Measurements from ENCODE around the gene ZDHHC13.

Gene ZDHHC13

GRCh38 chr11:19187833-19188258 is 70.9 kb downstream of the ZDHHC13 start:
- Mint-ChIP-seq H3K9me3 (no peaks in the 10 kb centered on the region), H3K27ac (no peak overlapping the region), H3K4me1 (peaks cover 41% of the 10 kb centered on the region), H3K4me3 (no peak overlapping the region), H3K27me3 (ENCODE audit: low read depth) (peaks cover 17% of the 10 kb centered on the region), H3K36me3 (ENCODE audit: low read depth) (no peaks in the 10 kb centered on the region)
- TF ChIP-seq CTCF (IDR thresholded peaks at IDR 0.05; ENCODE audit: unreplicated experiment in 3 of 3), result no peak

DNA sequence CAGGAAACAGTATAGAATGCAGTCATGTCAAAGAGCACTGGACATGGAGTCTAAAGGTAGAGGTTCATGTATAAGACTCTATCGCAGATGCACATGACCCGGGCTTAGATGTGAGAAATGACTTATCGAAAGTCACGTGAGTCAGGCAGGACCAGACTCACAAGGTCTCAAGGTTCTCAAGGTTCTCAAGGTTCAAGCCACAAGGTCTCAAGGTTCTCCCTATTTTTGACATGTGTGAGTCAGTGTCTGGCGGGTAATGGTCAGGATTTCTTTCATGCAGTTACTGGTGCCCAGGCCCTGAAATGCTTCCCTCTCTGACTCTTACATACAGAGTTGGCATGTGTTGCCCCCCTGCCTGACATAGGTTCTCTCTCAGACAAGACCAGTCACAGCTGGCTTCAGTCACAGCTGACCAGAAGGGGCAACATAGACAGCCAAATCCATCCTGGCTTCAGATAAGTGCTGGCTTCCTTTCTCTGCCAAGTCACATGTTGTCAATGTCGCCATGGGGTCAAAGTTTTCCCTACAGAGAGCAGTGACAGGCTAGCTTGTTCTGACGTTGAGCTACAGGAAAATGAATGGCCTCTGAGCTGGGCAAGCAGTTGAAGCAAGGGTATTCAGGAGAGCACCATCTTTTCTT is 74.7 kb downstream of the ZDHHC13 start:
- no peak for TF ChIP-seq CTCF (IDR thresholded peaks at IDR 0.05; ENCODE audit: unreplicated experiment in 3 of 3)
- H3K27ac Mint-ChIP-seq, result no peak overlapping the region

GRCh38 chr11:19193916-19194315 is 76.9 kb downstream of the ZDHHC13 start:
- peaks cover 26% of the 10 kb centered on the region for H3K4me1 Mint-ChIP-seq
- H3K9me3 Mint-ChIP-seq, result no peaks in the 10 kb centered on the region

More for the DNA sequence above, 74.7 kb downstream of the ZDHHC13 start:
- Mint-ChIP-seq H3K27me3 (ENCODE audit: low read depth) (peaks cover 12% of the 10 kb centered on the region), H3K4me1 (peaks cover 40% of the 10 kb centered on the region), H3K36me3 (ENCODE audit: low read depth) (no peaks in the 10 kb centered on the region), H3K4me3 (no peak overlapping the region), H3K9me3 (no peaks in the 10 kb centered on the region)

GRCh38 chr11:19194620-19195308 is 77.8 kb downstream of the ZDHHC13 start:
- H3K27me3 Mint-ChIP-seq (ENCODE audit: low read depth), result peaks cover 5% of the 10 kb centered on the region

More at GRCh38 chr11:19193916-19194315, 76.9 kb downstream of the ZDHHC13 start:
- Mint-ChIP-seq H3K27me3 (ENCODE audit: low read depth) (peaks cover 5% of the 10 kb centered on the region), H3K4me3 (no peak overlapping the region), H3K27ac (peak overlapping the region in 2 of 3 experiments; percentile 52 to 63), H3K36me3 (ENCODE audit: low read depth) (no peaks in the 10 kb centered on the region)
- TF ChIP-seq CTCF (IDR thresholded peaks at IDR 0.05; ENCODE audit: unreplicated experiment in 3 of 3), result no peak

DNA sequence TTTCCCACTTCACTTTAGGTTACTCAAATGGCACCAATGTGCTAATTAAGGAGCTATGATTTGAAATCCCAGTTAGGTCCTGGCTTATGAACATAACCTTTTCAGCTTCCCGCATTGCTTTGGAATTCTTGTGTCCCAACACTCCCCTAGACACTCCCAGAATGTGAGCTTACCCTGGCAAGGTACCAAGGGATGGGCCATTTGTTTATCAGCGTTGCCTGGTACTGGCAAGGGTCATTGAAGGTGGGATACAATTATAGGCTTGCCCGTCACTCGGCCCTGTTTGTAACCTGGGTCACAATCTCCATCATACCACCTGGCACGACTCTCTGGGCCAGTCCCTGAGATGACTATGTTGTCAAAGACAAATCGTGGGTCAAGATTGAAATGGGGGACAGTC is 79.5 kb downstream of the ZDHHC13 start:
- Mint-ChIP-seq H3K27ac (no peak overlapping the region), H3K4me1 (peaks cover 51% of the 10 kb centered on the region), H3K27me3 (ENCODE audit: low read depth) (peaks cover 5% of the 10 kb centered on the region), H3K36me3 (ENCODE audit: low read depth) (no peaks in the 10 kb centered on the region), H3K9me3 (no peaks in the 10 kb centered on the region), H3K4me3 (no peak overlapping the region)
- TF ChIP-seq CTCF (IDR thresholded peaks at IDR 0.05; ENCODE audit: unreplicated experiment in 3 of 3), result no peak

More at GRCh38 chr11:19194620-19195308, 77.8 kb downstream of the ZDHHC13 start:
- Mint-ChIP-seq H3K36me3 (ENCODE audit: low read depth) (no peaks in the 10 kb centered on the region), H3K27ac (peak overlapping the region in 2 of 3 experiments; percentile 13 to 69), H3K4me3 (no peak overlapping the region), H3K9me3 (no peaks in the 10 kb centered on the region), H3K4me1 (peaks cover 34% of the 10 kb centered on the region)
- no peak for TF ChIP-seq CTCF (IDR thresholded peaks at IDR 0.05; ENCODE audit: unreplicated experiment in 3 of 3)
